ENCODE measurements around the gene ZWILCH. TPM values are rescaled to one million over a fixed set of nuclear protein-coding genes. Genes with fewer than 3 reads are reported as not detected.
"Not testable (repeated sequence)": the region's sequence is repeated elsewhere in the genome, so short reads cannot be mapped to it uniquely, and the experiment has no call there.

Gene ZWILCH
- total and polyA plus RNA-seq, 4 donors, result 3.2 to 9.9 (median 6.1) TPM

DNA sequence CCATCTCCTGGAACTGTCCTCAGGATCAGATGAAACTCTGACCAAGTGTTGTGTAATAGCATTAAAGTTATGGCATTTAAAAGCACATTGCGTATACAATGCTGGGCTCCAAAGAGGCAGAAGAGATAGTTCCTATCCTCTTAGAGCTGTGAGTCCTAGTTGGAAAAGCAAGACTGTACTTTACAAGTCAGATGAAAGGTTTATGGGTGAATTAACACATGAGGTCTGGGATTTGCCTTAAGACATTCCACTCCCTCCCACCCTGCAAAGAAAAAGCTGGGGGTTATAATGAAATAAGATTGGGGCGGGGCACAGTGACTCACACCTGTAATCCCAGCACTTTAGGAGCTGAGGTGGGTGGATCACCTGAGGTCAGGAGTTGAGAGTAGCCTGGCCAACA lies 43.2 kb upstream of the ZWILCH start:
- Histone ChIP-seq H3K27me3 (ENCODE audit: control insufficient read depth in 3 of 3, insufficient read depth in 3 of 3, low read length in 2 of 3) (no peaks in the 10 kb centered on the region), H3K9ac (ENCODE audit: insufficient read depth in 1 of 2, low read length in 2 of 2) (no peak overlapping the region), H3K4me3 (no peak overlapping the region), H3K36me3 (ENCODE audit: control insufficient read depth in 4 of 4, insufficient read depth in 4 of 4, low read length in 4 of 4) (peaks cover 0 to 7% (median 1%) of the 10 kb centered on the region in 4 donors), H3K9me3 (ENCODE audit: control insufficient read depth in 4 of 4, insufficient read depth in 3 of 4, low read length in 3 of 4) (no peaks in the 10 kb centered on the region), H3K27ac (ENCODE audit: low read depth in 1 of 2, low read length in 1 of 2) (no peak overlapping the region), H3K4me1 (ENCODE audit: control insufficient read depth in 5 of 5, insufficient read depth in 5 of 5, low read length in 5 of 5) (peaks cover 0 to 6% (median 0%) of the 10 kb centered on the region in 5 donors)
- TF ChIP-seq, protein P1, sequence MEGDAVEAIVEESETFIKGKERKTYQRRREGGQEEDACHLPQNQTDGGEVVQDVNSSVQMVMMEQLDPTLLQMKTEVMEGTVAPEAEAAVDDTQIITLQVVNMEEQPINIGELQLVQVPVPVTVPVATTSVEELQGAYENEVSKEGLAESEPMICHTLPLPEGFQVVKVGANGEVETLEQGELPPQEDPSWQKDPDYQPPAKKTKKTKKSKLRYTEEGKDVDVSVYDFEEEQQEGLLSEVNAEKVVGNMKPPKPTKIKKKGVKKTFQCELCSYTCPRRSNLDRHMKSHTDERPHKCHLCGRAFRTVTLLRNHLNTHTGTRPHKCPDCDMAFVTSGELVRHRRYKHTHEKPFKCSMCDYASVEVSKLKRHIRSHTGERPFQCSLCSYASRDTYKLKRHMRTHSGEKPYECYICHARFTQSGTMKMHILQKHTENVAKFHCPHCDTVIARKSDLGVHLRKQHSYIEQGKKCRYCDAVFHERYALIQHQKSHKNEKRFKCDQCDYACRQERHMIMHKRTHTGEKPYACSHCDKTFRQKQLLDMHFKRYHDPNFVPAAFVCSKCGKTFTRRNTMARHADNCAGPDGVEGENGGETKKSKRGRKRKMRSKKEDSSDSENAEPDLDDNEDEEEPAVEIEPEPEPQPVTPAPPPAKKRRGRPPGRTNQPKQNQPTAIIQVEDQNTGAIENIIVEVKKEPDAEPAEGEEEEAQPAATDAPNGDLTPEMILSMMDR (IDR thresholded peaks at IDR 0.05; ENCODE audit: control extremely low read depth, extremely low read depth), result no peak
- DNase-seq (no peak), ATAC-seq (ENCODE audit: insufficient read depth, low FRiP score) (no peak)
- 87 to 93% methylated on average over 2 of the region's 2 CpGs for WGBS, 2 donors

DNA sequence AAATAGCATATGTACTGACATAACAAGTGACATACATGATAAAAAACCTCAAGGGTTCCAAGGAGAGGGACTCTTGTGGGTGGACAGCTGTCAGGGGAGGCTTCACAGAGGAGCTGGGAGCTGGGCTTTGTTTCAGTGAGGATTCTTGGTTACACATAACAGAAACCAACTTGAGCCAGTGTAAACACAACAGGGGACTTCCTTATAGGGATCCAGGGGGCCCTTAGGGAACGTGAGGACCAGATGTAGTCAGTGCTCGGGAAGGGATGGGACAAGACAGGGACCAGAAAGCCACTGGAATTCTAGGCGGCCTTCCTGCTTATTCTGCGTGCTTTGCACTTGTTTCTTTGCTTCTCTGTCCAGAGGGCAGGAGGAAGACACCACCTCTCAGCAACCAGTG lies 42.5 kb upstream of the ZWILCH start:
- no peak for DNase-seq
- TF ChIP-seq, protein P1 (IDR thresholded peaks at IDR 0.05; ENCODE audit: control extremely low read depth, extremely low read depth), result no peak
- 79 to 96% methylated on average over 4 of the region's 4 CpGs for WGBS, 2 donors
- Histone ChIP-seq H3K36me3 (ENCODE audit: control insufficient read depth in 4 of 4, insufficient read depth in 4 of 4, low read length in 4 of 4) (peaks cover 0 to 7% (median 1%) of the 10 kb centered on the region in 4 donors), H3K27me3 (ENCODE audit: control insufficient read depth in 3 of 3, insufficient read depth in 3 of 3, low read length in 2 of 3) (no peaks in the 10 kb centered on the region), H3K4me3 (no peak overlapping the region), H3K27ac (ENCODE audit: low read depth in 1 of 2, low read length in 1 of 2) (no peak overlapping the region), H3K4me1 (ENCODE audit: control insufficient read depth in 5 of 5, insufficient read depth in 5 of 5, low read length in 5 of 5) (peaks cover 0 to 6% (median 0%) of the 10 kb centered on the region in 5 donors), H3K9me3 (ENCODE audit: control insufficient read depth in 4 of 4, insufficient read depth in 3 of 4, low read length in 3 of 4) (no peaks in the 10 kb centered on the region), H3K9ac (ENCODE audit: insufficient read depth in 1 of 2, low read length in 2 of 2) (no peak overlapping the region)
- no peak for ATAC-seq (ENCODE audit: insufficient read depth, low FRiP score)

DNA sequence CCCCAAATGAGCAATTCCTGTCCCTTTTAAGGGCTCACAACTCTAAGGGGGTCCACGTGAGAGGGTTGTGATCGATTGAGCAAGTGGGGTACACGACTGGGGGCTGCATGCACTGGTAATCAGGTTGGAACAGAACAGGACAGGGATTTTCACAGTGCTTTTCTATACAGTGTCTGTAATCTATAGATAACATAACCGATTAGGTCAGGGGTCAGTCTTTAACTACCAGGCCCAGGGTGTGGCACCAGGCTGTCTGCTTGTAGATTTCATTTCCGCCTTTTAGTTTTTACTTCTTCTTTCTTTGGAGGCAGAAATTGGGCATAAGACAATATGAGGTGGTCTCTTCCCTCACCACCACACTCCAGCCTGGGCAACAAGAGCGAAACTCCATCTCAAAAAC lies 39.8 kb upstream of the ZWILCH start:
- ATAC-seq (ENCODE audit: insufficient read depth, low FRiP score); H3K4me3 ChIP-seq; H3K27ac ChIP-seq (ENCODE audit: low read depth in 1 of 2, low read length in 1 of 2); H3K4me1 ChIP-seq (ENCODE audit: control insufficient read depth in 5 of 5, insufficient read depth in 5 of 5, low read length in 5 of 5); DNase-seq; H3K36me3 ChIP-seq (ENCODE audit: control insufficient read depth in 4 of 4, insufficient read depth in 4 of 4, low read length in 4 of 4); H3K9me3 ChIP-seq (ENCODE audit: control insufficient read depth in 4 of 4, insufficient read depth in 3 of 4, low read length in 3 of 4); H3K9ac ChIP-seq (ENCODE audit: insufficient read depth in 1 of 2, low read length in 2 of 2); H3K27me3 ChIP-seq (ENCODE audit: control insufficient read depth in 3 of 3, insufficient read depth in 3 of 3, low read length in 2 of 3): not testable (repeated sequence)
- WGBS, 2 donors, result 92% methylated on average over 6 of the region's 6 CpGs

GRCh38 chr15:66467162-66468040 lies 37.7 kb upstream of the ZWILCH start:
- ATAC-seq (ENCODE audit: insufficient read depth, low FRiP score); H3K27ac ChIP-seq (ENCODE audit: low read depth in 1 of 2, low read length in 1 of 2); H3K36me3 ChIP-seq (ENCODE audit: control insufficient read depth in 4 of 4, insufficient read depth in 4 of 4, low read length in 4 of 4); H3K4me1 ChIP-seq (ENCODE audit: control insufficient read depth in 5 of 5, insufficient read depth in 5 of 5, low read length in 5 of 5); H3K27me3 ChIP-seq (ENCODE audit: control insufficient read depth in 3 of 3, insufficient read depth in 3 of 3, low read length in 2 of 3); DNase-seq; H3K4me3 ChIP-seq; H3K9ac ChIP-seq (ENCODE audit: insufficient read depth in 1 of 2, low read length in 2 of 2); H3K9me3 ChIP-seq (ENCODE audit: control insufficient read depth in 4 of 4, insufficient read depth in 3 of 4, low read length in 3 of 4): not testable (repeated sequence)
- WGBS, 2 donors, result 97 to 98% methylated on average over 11 of the region's 11 CpGs

DNA sequence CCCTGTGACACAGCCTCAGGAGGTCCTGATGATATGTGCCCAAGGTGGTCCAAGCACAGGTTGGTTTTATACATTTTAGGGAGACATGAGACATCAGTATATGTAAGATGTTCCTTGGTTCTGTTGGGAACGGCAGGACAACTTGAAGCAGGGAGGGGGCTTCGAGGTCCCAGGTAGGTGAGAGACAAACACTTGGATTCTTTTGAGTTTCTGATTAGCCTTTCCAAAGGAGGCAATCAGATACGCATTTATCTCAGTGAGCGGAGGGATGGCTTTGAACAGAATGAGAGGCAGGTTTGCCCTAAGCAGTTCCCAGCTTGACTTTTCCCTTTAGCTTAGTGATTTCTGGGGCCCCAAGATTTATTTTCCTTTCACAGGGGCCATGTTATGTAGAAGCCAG lies 34.3 kb upstream of the ZWILCH start:
- ATAC-seq (ENCODE audit: insufficient read depth, low FRiP score); H3K9ac ChIP-seq (ENCODE audit: insufficient read depth in 1 of 2, low read length in 2 of 2); H3K4me3 ChIP-seq; H3K4me1 ChIP-seq (ENCODE audit: control insufficient read depth in 5 of 5, insufficient read depth in 5 of 5, low read length in 5 of 5); H3K36me3 ChIP-seq (ENCODE audit: control insufficient read depth in 4 of 4, insufficient read depth in 4 of 4, low read length in 4 of 4); H3K27me3 ChIP-seq (ENCODE audit: control insufficient read depth in 3 of 3, insufficient read depth in 3 of 3, low read length in 2 of 3); H3K9me3 ChIP-seq (ENCODE audit: control insufficient read depth in 4 of 4, insufficient read depth in 3 of 4, low read length in 3 of 4); H3K27ac ChIP-seq (ENCODE audit: low read depth in 1 of 2, low read length in 1 of 2); DNase-seq: not testable (repeated sequence)
- WGBS, 2 donors, result 88 to 91% methylated on average over 4 of the region's 4 CpGs
